T-helper 2 cell treated with Interferon-gamma antibody and Interleukin-4, amounts not matched to agents 100 ng/mL and 5 ng/mL, for 36 hours (primary cell): ENCODE measurements around the gene SPDYE11. TPM values are rescaled to one million over a fixed set of nuclear protein-coding genes. Genes with fewer than 3 reads are reported as not detected.
"Not testable (repeated sequence)": the region's sequence is repeated elsewhere in the genome, so short reads cannot be mapped to it uniquely, and the experiment has no call there.

Source experiments
- intact Hi-C: fragments of 100-400 bp; cut with micrococcal nuclease; formaldehyde crosslinking; loops from one replicate; pipeline ENCODE4 v1.15.1; 2023
- total RNA-seq: library from RNA; stranded (reverse); gene quantifications from 2 replicates; pipeline ENCODE4 v1.2.3, GENCODE V29; 2022

The SPDYE11 gene, protein sequence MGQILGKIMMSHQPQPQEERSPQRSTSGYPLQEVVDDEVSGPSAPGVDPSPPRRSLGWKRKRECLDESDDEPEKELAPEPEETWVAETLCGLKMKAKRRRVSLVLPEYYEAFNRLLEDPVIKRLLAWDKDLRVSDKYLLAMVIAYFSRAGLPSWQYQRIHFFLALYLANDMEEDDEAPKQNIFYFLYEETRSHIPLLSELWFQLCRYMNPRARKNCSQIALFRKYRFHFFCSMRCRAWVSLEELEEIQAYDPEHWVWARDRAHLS
- total RNA-seq: not detected in 2 replicates

DNA sequence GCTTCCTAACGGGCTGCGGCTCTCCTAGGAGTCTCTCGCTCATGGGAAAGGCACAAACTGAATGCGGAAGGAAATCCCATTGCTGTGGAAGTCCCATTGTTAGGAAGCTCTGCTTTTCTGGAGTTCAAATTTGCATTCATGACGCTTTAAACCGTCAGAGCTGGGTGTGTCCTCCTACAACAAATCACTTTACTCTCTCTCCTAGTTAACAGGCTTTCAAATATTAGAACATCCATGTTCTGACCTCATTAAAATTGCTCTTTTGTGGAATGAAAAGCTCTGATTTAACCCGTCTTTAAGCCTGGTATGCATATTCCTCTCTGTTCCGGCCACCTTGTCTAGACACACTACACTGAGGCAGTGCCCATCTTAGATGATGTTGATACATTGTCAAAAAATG lies at the start of gene SPDYE11:
Gene SPDYE11 (minus strand): TSS at position 101 of the 400 bp plus-strand sequence. CDS start 1,800 bp downstream, outside the sequence.
- intact Hi-C loops: not testable (repeated sequence)

DNA sequence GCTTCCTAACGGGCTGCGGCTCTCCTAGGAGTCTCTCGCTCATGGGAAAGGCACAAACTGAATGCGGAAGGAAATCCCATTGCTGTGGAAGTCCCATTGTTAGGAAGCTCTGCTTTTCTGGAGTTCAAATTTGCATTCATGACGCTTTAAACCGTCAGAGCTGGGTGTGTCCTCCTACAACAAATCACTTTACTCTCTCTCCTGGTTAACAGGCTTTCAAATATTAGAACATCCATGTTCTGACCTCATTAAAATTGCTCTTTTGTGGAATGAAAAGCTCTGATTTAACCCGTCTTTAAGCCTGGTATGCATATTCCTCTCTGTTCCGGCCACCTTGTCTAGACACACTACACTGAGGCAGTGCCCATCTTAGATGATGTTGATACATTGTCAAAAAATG lies 28.2 kb upstream of the SPDYE11 start, which contains the start of gene SPDYE9:
Gene SPDYE9 (minus strand): TSS at position 101 of the 400 bp plus-strand sequence. CDS start 1,800 bp downstream, outside the sequence.
- intact Hi-C loops: not testable (repeated sequence)

DNA sequence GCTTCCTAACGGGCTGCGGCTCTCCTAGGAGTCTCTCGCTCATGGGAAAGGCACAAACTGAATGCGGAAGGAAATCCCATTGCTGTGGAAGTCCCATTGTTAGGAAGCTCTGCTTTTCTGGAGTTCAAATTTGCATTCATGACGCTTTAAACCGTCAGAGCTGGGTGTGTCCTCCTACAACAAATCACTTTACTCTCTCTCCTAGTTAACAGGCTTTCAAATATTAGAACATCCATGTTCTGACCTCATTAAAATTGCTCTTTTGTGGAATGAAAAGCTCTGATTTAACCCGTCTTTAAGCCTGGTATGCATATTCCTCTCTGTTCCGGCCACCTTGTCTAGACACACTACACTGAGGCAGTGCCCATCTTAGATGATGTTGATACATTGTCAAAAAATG lies 28.0 kb downstream of the SPDYE11 start, which contains the start of gene SPDYE8:
Gene SPDYE8 (minus strand): TSS at position 101 of the 400 bp plus-strand sequence. CDS start 1,800 bp downstream, outside the sequence.
- intact Hi-C loops: not testable (repeated sequence)

DNA sequence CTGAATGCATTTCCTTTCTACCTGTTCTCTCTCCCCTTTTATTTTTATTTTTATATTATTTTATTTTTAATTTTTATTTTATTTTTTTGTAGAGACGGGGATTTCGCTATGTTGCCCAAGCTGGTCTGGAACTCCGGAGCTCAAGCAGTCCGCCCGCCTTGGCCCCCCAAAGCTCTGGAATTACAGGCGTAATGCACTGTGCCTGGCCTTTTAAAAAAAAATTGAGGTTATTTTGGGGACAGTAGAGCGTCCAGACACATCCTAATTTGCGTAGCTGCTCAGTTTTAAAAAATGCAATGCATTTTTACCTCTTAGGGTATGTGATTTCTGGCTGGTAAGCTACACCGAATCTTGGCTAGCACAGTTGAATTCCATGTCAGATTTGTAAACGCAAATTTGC lies 51.2 kb downstream of the SPDYE11 start:
- intact Hi-C loops: not testable (repeated sequence)

DNA sequence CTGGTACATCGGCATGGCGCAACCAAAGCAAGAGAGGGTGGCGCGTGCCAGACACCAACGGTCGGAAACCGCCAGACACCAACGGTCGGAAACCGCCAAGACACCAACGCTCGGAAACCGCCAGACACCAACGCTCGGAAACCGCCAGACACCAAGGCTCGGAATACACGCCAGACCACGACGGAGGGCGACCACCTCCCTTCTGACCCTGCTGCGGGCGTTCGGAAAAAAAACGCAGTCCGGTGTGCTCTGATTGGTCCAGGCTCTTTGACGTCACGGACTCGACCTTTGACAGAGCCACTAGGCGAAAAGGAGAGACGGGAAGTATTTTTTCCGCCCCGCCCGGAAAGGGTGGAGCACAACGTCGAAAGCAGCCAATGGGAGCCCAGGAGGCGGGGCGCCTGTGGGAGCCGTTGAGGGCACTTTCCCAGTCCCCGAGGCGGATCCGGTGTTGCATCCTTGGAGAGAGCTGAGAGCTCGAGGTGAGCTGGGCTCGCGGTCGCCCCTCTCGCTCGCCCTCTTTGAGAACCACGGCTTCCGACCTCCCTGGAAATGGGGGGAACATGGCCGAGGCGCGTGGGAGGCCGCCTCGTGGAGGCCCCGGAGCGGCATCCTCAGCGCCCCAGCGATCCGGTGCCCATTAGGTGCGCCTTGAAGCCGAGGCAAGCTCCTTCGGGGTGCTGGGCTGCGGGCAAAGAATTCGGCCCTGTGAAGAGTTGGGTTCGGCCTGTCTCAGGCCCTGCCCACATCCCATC lies 51.8 kb downstream of the SPDYE11 start:
- intact Hi-C loops: not testable (repeated sequence)

DNA sequence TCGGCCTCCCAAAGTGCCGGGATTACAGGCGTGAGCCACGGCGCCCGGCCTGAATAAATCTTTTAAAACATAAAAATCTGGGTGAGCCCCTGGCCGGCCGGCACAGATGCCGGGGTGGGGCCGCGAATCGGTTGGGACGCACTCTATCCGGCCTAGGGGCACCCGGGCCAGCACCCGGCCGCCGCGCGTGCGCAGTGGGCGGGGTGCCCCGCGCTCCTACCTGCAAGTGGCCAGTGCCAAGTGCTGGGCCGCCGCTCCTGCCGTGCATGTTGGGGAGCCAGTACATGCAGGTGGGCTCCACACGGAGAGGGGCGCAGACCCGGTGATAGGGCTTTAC lies 52.4 kb downstream of the SPDYE11 start:
- intact Hi-C loops: not testable (repeated sequence)

DNA sequence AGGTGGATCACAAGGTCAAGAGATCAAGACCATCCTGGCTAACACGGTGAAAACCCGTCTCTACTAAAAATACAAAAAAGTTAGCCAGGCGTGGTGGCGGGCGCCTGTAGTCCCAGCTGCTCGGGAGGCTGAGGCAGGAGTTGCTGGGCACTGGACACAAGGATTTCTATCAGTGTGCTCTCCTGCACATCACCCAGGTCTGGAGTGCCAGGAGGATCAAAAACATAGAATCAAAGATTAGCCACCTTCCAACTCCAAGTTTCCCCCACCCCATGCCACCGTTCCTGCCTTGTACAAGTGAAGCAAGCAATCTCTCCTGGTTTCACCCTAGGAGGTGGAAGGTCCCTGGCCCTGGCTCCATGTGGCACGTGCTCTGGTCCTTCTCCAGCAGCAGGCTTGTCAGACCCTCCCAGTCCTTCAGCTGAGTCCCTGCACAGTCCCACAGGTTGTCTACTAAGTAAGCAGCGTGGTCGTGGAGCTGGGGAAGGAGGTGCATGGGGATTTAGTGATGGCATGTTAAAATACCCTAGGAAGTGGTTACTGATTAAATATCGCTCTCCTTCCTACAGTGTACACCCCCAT lies 59.7 kb downstream of the SPDYE11 start:
- intact Hi-C loops: not testable (repeated sequence)

Other genes with a start within 250 kb of the SPDYE11 start
- 3.4 and 3.5 TPM in 2 replicates for gene TYW1B, start 229.7 kb downstream of the SPDYE11 start, total RNA-seq
- 60.3 and 61.1 TPM in 2 replicates for gene POM121, start 132.8 kb downstream of the SPDYE11 start, total RNA-seq
- gene TRIM74, start 88.4 kb downstream of the SPDYE11 start, total RNA-seq: 1.5 and 2.0 TPM in 2 replicates
- not detected in 2 replicates for gene SPDYE8, start 28.1 kb downstream of the SPDYE11 start, total RNA-seq
- gene SPDYE9, start 28.1 kb upstream of the SPDYE11 start, total RNA-seq: not detected in 2 replicates